HEK293T (cell line): ENCODE data around the gene NPPA.
A peak's percentile ranks its signal among the peaks of the same experiment; 100 is the strongest.
"Not testable (repeated sequence)": the region's sequence is repeated elsewhere in the genome, so short reads cannot be mapped to it uniquely, and the experiment has no call there.

Source experiments
- CTCF ChIA-PET: fragments of 350-600 bp; formaldehyde crosslinking; extraction: SDS; loops from one replicate; lab custom pipeline; 2021; ENCODE audit warnings: antibody characterized with exemption, inconsistent platforms; lab: Yijun Ruan, JAX
- POLR2A ChIA-PET: fragments of 350-600 bp; formaldehyde crosslinking; extraction: SDS; loops from one replicate; lab custom pipeline; 2020; ENCODE audit warnings: antibody characterized with exemption, inconsistent platforms; lab: Yijun Ruan, JAX
- DNase-seq: peaks from one replicate; pipeline ENCODE4 v3.0.0; 2012; ENCODE audit warnings: mixed read lengths; ENCODE audit errors: extremely low spot score
- ARNT ChIP-seq: fragments of 450-650 bp; IDR thresholded peaks from 2 replicates; pipeline ENCODE4 v1.6.1; 2017; ENCODE audit warnings: mild to moderate bottlenecking
- BHLHE40 ChIP-seq: fragments of 450-650 bp; IDR thresholded peaks from 2 replicates; pipeline ENCODE4 v1.6.1; 2016; ENCODE audit warnings: mild to moderate bottlenecking, moderate library complexity, borderline replicate concordance
- CTBP1 ChIP-seq: fragments of 450-650 bp; IDR thresholded peaks from 2 replicates; pipeline ENCODE4 v1.6.1; 2016; ENCODE audit warnings: borderline replicate concordance
- ELF4 ChIP-seq: fragments of 450-650 bp; IDR thresholded peaks from 2 replicates; pipeline ENCODE4 v1.6.1; 2017; ENCODE audit warnings: antibody characterized with exemption
- FOXA1 ChIP-seq: fragments of 450-650 bp; IDR thresholded peaks from 2 replicates; pipeline ENCODE4 v1.6.1; 2016; ENCODE audit warnings: mild to moderate bottlenecking
- FOXK2 ChIP-seq: fragments of 450-650 bp; IDR thresholded peaks from 2 replicates; pipeline ENCODE4 v1.6.1; 2016; ENCODE audit warnings: mild to moderate bottlenecking
- FOXM1 ChIP-seq: fragments of 450-650 bp; IDR thresholded peaks from 2 replicates; pipeline ENCODE4 v1.6.1; 2017; ENCODE audit warnings: mild to moderate bottlenecking, borderline replicate concordance
- HDGF ChIP-seq: fragments of 450-650 bp; IDR thresholded peaks from 2 replicates; pipeline ENCODE4 v1.6.1; 2017; ENCODE audit warnings: antibody characterized with exemption, borderline replicate concordance
- L3MBTL2 ChIP-seq: fragments of 450-650 bp; conservative IDR thresholded peaks from 2 replicates; pipeline ENCODE4 v1.6.1; 2016; ENCODE audit warnings: mild to moderate bottlenecking
- LEF1 ChIP-seq: fragments of 450-650 bp; IDR thresholded peaks from 2 replicates; pipeline ENCODE4 v1.6.1; 2017; ENCODE audit warnings: mild to moderate bottlenecking, borderline replicate concordance
- NFRKB ChIP-seq: fragments of 450-650 bp; IDR thresholded peaks from 2 replicates; pipeline ENCODE4 v1.6.1; 2016; ENCODE audit warnings: mild to moderate bottlenecking, moderate library complexity
- PKNOX1 ChIP-seq: fragments of 450-650 bp; IDR thresholded peaks from 2 replicates; pipeline ENCODE4 v1.6.1; 2016
- SP1 ChIP-seq: fragments of 450-650 bp; IDR thresholded peaks from 2 replicates; pipeline ENCODE4 v1.6.1; 2017
- SUZ12 ChIP-seq: fragments of 450-650 bp; IDR thresholded peaks from 2 replicates; pipeline ENCODE4 v1.6.1; 2016; ENCODE audit warnings: mild to moderate bottlenecking
- TARDBP ChIP-seq: fragments of 450-650 bp; IDR thresholded peaks from 2 replicates; pipeline ENCODE4 v1.6.1; 2016
- ZNF384 ChIP-seq: fragments of 450-650 bp; IDR thresholded peaks from 2 replicates; pipeline ENCODE4 v1.6.1; 2016

The NPPA gene

GRCh38 chr1:11804666-11805421 lies 42.7 kb downstream of the NPPA start:
- TF ChIP-seq LEF1: no peak
- no peak for TF ChIP-seq SUZ12
- no peak for TF ChIP-seq PKNOX1
- TF ChIP-seq BHLHE40: no peak
- no peak for TF ChIP-seq L3MBTL2
- TF ChIP-seq FOXM1: no peak
- no peak for TF ChIP-seq FOXA1
- no peak for TF ChIP-seq CTBP1
- no peak for TF ChIP-seq TARDBP
- TF ChIP-seq FOXK2: no peak
- no peak for TF ChIP-seq ZNF384
- no peak for TF ChIP-seq ELF4
- TF ChIP-seq NFRKB: no peak
- TF ChIP-seq SP1: no peak
- no peak for TF ChIP-seq ARNT
- TF ChIP-seq HDGF: no peak
- ChIA-PET CTCF (interaction anchor here (0.6 kb wide), 1 partner anchor 101 kb away, joined by 3 read pairs; no protein-coding TSS in a partner anchor), POLR2A (no interaction called here)
- DNase-seq: no peak

- POLR2A ChIA-PET: interaction anchor here (1.2 to 1.6 kb wide), 3 partner anchors 13 to 106 kb away, joined by 3 to 6 read pairs (median 4); no protein-coding TSS in a partner anchor
- DNase-seq: not testable (repeated sequence)
- CTCF ChIA-PET: interaction anchor here (1.1 kb wide), 1 partner anchor 19 kb away, joined by 8 read pairs; no protein-coding TSS in a partner anchor
These were observed 43.5 kb downstream of the NPPA start for GRCh38 chr1:11803924-11804665.

DNA sequence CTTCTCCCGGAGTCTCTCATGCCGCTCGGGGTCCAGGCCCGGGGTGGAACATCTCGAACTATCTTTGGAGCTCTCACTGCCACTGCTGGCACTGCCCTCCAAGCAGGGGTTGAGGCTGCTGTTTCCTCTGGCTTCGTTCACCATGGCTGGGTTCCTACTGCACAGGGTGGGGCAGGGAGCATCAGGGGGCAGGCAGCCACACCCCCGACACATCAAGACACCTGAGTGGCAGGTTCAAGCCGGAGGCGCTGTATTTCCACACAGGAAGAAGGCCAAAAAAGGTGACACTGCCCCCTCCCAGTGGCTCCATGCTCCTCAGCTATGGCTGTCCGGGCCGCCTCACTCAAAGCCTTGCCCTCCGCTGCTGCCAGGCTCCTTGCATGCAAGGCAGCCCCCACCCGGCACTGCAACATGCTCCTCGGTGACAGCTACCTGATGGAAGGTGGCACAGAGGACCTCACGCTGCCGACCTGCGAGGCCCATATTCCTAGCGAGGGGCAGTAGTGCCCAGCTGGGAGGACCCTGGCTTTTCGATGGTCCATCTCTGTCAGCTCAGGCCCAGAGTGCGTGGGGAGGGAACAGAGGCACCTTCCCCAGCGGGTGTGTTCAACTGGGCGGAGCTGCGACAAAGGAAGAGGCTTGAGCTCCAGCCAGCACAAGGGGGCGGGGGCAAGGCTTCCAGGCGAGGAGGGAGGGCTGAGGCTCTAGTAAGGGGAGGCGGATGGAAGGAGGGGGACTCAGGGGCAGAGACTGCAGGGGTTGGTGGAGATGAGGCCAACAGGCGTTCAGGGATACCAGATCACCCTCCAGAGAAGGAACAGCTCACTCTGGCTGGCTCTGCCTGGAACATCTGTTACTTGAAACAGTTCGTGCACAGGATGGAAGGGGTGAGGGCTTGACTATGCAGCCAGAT lies 44.4 kb downstream of the NPPA start:
- ChIA-PET POLR2A (interaction anchor here (1.2 to 1.6 kb wide), 3 partner anchors 12 to 106 kb away, joined by 3 to 6 read pairs (median 4); no protein-coding TSS in a partner anchor), CTCF (interaction anchor here (1.1 kb wide), 1 partner anchor 18 kb away, joined by 8 read pairs; no protein-coding TSS in a partner anchor)
- TF ChIP-seq SUZ12: no peak
- no peak for TF ChIP-seq FOXA1
- no peak for TF ChIP-seq SP1
- no peak for TF ChIP-seq L3MBTL2
- TF ChIP-seq PKNOX1: no peak
- DNase-seq: peak; percentile 56

DNA sequence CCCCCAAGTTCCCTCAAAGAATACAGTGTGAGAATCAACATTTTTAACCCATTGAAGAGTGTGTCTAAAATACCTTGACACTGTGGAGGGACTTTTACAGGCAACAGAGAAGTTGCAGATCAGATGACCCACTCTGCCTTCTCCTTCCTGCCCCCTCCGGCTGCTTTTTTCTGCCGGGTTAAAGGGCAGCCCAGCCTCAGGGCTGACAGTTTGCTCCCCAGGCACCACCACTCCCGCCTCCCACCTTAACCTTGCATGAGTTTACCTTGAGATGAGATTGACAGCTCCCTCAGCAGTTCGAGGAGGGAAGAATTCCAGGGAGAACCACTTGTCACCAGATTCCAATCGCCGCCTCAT lies 45.0 kb downstream of the NPPA start:
- no peak for DNase-seq
- ChIA-PET POLR2A (interaction anchor here (1.2 to 1.6 kb wide), 2 partner anchors 12 to 105 kb away, joined by 3 to 6 read pairs; no protein-coding TSS in a partner anchor), CTCF (no interaction called here)
- no peak for TF ChIP-seq BHLHE40
- no peak for TF ChIP-seq L3MBTL2
- no peak for TF ChIP-seq FOXA1
- no peak for TF ChIP-seq SP1
- TF ChIP-seq FOXM1: no peak
- no peak for TF ChIP-seq NFRKB
- no peak for TF ChIP-seq ZNF384
- no peak for TF ChIP-seq FOXK2
- no peak for TF ChIP-seq LEF1
- no peak for TF ChIP-seq TARDBP

DNA sequence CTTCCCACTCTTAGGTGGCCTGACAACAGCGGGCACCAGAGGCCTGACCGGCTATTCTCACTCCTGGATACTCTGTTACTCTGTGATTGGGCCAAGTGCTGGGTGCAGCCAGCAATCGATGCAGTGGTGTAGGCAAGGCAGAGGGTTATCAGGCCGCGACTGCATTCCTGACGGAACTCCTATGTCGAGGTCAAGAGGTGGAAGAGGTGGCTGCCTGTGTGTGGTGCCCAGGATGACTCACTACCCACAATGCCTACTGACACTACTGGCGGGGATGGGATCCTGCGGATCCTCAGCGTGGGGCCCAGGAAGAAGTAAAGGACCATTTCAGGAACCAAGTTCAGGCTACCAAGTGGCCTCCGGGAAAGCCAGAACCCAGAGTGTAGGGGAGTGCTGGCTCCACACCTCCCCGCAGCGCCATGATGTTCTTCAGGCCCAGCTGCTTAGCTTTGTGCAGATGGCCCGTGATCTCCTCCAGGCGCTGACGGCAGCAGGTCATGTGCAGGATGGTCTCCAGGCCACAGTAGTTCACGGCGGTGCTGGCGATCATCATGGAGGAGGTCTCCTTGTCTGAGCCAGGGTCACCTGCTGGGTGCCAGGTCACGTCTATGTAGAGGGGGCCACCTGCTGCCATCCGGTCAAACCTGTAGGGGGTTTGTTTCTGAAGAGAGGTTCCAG lies 46.7 kb downstream of the NPPA start:
- no peak for TF ChIP-seq SP1
- no peak for TF ChIP-seq ARNT
- TF ChIP-seq FOXM1: no peak
- TF ChIP-seq LEF1: no peak
- no peak for TF ChIP-seq SUZ12
- no peak for TF ChIP-seq CTBP1
- no peak for TF ChIP-seq PKNOX1
- TF ChIP-seq NFRKB: no peak
- TF ChIP-seq BHLHE40: no peak
- no peak for TF ChIP-seq ZNF384
- TF ChIP-seq L3MBTL2: no peak
- TF ChIP-seq FOXA1: no peak
- no peak for TF ChIP-seq HDGF
- ChIA-PET POLR2A (no interaction called here), CTCF (no interaction called here)
- no peak for DNase-seq
